Measurements from ENCODE around the gene PCYT1A.

PCYT1A gene

DNA sequence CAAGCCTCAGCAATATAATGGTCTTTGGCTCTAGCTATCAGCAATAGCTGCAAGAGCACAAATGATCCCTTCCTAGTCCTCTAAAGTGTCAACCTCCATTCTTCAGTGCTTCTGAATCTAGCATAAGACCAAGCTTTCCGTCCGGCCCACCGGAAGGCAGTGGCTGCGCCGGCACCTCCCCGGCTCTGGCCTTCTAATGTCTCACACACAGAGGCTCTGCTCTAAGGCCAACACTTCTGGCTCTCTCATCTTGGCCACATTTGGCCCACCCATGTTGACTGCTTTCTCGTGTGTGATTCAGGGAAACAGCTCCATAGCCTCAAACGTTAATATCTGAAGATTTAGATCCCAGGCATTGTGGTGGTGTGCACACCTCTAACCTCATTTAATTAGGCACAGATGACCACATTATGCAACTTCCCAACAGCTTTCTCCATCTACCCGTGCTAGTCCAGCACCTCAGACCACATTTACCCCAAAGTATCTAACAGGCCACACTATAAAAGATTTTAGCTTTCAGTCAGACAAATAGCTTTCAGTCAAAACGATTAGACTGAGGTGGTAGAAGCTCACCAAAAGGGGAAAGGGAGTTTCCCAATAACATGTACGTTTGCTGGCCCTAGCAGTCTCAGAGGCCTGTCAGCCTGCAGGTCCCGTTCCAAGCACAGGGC, 51.9 kb downstream of the PCYT1A start:
- no peak for DNase-seq

DNA sequence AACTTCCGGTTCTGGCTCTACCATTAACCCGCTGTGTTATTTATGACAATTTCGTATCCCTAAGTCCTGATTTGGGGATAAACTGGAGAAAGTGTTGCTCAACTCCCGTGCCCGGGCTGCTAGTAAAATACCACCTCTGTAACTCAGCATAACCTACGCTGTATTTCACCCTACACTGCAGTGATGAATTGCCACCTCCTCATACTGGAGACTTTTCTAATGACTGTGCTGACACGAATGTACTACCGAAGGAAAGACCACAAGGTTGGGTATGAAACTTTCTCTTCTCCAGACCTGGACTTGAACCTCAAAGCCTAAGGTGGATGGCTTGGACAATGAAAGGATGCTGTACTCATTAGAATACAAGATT, 54.7 kb downstream of the PCYT1A start:
- no peak for DNase-seq

DNA sequence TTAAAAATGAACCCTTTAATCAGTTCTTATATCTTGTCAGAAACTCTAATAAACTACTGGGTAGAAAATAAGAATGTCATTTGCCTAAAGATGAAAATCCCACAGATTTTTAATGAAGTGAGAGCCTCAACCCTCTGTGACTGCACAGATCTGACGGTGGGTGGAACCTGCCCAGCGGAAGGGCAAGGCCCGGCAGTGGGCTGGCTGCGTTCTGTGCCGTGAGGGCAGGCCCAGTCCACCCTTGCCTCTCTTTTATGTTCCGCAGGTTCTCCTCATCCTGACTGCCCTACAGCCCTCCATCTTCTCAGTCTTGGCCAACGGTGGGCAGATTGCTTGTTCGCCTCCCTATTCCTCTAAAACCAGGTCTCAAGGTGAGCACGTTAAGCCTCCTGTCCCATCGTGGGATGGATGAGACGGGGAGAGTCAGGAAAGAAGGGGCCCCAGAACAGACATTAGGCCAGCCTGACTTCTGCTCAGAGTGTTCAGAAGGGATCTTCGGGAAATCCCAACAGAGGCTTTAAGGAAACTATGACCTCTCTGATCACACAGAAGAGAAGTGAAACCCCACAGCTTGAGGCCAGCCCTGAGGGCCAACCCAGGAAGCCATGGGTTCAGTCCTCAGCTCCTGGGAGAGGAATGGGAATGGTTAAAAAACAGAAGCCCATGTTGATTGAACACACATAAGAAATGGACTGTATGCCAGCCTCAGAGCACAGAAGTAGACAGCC, 55.2 kb downstream of the PCYT1A start:
- no peak for DNase-seq

DNA sequence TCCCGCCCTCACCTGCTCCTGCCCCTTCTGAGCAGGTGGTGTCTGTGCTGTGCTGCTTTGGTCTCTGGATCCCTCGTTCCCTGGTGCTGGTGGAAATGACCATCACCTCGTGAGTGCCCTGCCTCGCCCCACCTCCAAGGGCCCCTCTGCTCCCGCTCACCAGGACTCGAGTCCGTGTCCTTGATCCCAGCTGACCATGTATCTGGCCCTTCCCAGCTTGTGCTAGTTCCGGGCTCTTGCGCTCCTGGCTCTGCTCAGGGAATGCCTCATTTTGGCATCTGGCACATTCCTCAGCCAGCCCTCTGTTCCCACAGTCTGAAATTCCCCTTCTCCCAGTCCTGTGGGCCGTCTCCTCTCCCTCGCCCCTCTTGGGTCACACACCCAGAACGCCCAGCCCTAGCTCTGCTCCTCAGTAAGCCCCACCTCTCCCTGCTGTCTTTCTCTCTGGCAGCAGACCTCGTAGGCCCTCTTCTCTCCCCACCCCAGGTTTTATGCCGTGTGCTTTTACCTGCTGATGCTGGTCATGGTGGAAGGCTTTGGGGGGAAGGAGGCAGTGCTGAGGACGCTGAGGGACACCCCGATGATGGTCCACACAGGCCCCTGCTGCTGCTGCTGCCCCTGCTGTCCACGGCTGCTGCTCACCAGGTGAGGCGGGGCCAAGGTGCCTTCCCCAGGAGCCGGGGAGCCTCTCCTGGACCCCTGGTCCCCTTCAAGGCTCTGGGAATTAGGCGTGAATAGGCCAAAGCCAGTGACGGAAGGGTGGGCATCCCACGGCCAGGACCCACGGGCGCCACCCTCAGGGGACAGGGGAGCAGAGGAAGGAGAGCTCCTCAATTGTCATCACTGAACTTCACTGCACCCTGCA, 59.7 kb downstream of the PCYT1A start:
- no peak for DNase-seq

DNA sequence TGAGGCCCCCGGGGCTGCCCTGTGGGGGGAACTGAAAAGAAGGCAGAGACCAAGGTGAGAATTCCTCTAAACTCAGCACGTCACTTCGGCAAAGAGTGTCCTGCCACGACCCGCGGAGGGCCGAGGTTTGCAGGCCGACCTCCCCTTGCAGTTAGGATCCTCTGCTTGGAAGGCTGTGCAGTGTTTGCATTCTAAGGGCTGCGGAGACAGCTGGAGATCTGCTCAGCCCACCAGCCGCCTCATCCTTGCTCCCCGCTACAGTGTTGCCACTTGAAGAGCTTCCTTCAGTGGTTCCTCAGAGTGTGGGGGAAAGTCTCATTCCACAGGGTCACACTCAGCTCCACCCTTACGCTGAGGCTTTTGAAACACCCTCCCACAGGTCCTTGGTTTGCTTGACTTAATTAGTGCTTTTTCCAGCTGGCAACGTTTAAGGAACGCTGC, 60.4 kb downstream of the PCYT1A start:
- no peak for DNase-seq

DNA sequence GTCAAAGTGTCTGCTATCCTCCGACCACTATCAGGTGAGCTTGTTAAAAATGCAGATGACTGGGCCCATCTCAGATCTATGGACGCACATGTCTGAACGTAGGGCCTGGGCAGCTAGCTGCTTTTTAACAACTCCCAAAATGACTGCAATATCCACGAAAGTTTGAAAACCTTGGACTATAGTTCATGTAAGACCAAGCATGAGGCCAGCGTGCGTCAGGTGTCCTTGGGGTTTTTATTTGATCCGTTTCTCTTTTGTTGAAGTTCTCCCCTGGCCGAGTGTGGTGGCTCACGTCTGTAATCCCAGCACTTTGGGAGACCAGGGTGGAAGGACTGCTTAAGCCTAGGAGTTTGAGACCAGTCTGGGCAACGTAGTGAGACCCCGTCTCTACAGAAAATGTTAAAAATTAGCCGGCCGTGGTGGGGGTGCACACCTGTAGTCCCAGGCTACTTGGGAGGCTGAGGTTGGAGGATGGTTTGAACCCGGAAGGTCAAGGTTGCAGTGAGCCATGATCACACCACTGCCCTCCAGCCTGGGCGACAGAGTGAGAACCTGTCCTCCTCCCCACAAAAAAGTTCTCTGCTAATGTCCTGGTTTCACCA, 61.7 kb downstream of the PCYT1A start:
- DNase-seq: no peak

DNA sequence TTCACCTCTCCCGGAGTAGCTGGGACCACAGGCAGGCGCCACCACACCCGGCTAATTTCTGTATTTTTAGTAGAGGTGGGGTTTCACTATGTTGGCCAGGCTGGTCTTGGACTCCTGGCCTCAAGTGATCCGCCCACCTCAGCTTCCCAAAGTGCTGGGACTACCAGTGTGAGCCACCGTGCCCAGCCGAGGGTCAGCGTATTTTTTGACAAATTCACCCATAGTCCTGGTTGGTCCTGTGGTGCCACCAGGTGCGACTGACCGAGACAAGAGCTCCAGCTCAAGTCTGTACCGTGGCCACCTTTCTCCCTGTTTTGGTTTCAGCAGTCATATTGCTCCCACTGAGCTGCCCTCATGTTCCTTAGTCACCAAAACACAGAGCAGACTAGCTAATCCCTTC, 62.4 kb downstream of the PCYT1A start:
- DNase-seq: no peak

DNA sequence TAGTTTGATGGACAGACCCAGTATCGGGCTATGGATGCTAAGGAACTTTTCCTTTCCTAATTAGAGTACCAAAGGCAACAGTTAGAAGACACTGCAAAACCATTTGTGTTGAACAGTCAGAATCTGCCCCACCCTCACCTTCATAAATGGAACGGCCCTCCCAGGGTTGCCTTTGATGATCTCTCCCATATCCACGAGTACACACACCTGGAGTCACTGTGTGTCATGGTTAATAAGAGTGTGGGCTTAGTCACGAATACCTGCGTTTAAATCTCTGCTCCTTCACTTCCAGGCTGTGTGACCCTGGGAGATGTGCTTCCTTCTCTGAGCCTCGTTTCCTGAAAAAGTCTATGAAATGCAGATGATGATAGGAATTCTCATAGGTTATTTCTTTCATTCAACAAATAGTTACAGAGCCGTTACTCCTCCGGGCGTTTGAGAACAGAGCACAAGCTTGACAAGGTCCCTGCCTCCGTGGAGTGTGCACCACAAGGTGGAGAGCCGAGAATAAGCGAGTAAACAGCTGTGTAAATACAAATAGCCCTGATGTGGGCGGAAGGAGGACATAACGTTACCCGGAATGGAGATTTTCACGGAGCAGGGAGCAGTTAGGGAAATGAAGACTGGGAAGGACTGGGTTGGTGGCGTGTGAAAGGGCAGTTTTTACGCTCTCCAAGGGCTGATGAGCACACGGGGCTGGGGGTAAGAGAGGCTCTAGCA, 64.5 kb downstream of the PCYT1A start:
- no peak for DNase-seq

DNA sequence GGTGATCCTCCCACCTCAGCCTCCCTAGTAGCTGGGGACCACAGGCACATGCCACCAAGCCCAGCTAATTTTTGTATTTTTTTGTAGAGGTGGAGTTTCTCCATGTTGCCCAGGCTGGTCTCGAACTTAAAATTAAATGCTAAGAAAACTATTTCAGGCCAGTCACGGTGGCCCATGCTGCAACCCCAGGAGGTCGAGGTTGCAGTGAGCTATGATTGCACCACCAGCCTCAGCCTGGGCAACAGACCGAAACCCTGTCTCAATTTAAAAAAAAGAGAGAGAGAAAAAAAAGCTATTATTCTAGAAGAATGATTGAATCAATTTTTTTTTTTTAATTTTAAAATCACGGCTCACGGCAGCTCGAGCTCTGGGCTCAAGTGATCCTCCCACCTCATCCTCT, 66.5 kb downstream of the PCYT1A start:
- DNase-seq: no peak

DNA sequence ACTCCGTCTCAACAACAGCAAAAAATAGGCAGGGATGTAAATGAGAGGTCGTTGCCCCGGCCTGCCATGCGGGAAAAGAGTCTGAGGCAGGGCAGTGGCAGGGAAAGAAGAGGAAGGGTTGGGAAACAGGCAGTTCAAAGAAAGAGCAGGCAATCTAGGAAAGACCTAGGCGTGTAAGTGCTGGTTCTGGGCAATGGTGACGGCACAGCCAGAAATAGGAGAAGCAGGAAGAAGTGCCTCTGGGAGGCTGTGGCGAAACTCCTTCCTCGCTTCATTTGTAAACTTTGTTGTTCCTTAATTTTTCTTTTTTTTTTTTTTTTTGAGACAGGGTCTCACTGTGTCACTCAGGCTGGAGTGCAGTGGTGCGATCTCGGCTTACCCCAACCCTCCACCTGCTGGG, 66.9 kb downstream of the PCYT1A start:
- no peak for DNase-seq

DNA sequence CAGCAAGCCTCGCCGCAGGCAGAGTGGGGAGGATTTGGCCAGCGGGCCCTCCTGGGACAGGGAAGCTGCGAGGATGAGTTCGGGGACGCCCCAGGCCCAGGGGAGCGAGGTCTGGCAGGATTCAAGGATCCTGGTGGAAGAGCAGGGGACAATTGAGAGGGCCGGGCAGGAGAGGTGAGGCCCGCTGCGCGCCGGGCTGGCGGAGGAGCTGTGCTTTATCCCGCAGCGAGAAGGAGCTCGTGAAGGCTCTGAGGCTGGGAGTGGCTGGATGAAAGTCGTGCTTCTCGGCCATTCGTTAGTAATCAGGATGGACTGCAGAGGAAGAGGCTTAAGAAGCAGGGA, 67.6 kb downstream of the PCYT1A start:
- DNase-seq: no peak

DNA sequence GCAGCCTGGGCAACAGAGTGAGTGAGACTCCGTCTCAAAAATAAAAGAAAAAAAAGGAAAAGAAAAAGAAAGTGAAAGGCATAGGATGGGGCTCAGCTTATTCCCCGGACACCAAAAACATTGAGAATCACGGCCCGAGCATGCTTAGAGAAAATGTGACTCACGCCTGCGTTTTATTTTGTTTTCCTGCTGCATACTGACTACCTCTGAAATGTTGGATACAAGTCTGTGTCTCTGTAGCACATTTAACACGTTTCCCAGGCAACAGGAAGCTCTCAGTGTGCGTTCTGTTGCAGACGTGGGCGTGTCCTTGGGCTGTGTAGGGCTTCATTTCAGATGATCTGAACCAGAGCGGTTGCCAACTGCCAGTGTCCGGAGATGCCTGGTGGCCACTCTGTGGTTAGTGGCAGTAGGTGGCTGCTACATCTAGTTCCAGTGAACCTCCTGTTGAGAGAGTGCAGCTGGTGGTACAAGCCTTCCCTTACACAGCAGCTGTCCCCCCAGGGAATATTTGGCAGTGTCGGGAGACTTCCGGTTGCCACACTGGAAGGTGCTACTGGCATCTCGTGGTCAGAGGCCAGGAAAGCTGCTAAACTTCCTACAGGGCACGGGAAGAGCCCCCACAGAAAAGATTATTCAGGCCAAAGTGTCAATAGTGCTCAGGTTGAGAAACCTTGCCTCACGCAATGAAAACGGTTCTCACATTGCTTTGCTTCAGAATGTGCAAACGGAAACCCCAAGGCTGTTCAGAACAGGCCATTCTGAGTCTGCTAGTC, 68.1 kb downstream of the PCYT1A start:
- peak; percentile 81 for DNase-seq

DNA sequence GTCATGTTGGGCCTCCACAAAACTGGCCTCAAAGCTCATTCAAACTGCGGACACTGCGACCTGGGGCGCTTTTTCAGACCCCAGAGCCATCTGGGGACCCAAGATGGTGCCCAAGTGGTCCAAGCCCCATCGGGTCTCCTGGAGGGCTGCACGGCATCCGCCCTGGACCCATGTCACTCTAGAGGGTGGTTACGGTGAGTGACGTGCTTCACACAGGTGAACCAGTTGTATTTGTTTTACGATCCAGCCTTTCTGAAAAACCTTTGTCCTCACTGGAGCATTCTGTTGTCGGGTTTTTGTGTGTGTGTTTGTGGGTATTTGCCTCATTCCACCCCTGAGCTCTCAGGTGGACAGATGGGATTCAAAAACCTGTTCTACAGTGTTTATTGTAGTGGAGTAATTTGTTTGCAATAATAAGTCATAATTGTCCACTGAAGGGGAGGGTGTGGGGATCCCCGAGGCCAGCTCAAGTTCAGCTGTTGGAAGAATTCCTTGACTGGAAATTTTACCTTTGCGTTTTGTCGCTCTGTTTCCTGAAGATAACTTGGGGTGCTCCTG, 69.3 kb downstream of the PCYT1A start:
- DNase-seq: no peak

DNA sequence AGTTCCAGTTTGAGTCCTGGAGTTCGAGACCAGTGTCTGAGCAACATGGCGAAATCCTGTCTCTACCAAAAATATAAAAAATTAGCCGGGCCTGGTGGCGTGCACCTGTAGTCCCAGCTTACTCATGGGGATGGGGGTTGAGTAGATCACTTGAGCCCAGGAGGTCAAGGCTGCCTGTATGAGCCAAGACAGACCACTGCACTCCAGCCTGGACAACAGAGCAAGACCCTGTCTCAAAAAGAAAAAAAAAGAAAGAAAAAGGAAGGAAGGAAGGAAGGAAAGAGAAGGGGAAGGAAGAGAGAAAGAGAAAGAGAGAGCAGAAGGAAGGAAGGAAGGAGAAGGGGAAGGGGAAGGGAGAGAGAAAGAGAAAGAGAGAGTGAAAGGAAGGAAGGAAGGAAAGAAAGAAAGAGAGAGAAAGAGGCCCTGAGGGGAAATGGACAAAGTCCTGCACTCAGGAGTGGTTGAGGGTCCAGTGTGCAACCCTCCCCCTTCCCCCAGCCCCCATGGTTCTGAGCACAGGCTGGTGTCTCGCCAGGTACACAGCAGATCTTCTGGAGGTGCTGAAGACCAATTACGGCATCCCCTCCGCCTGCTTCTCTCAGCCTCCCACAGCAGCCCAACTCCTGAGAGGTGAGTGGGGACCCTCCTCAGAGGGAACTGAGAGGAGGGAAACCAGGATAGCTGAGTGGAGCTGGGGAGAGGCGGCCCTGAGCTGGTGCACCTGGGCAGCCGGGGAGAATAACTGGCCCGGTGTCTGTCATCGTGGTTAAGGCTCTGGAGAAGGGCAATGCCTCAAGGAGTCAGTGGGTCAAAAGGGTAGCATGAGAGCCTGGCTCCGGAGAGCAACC, 70.0 kb downstream of the PCYT1A start:
- DNase-seq: no peak

DNA sequence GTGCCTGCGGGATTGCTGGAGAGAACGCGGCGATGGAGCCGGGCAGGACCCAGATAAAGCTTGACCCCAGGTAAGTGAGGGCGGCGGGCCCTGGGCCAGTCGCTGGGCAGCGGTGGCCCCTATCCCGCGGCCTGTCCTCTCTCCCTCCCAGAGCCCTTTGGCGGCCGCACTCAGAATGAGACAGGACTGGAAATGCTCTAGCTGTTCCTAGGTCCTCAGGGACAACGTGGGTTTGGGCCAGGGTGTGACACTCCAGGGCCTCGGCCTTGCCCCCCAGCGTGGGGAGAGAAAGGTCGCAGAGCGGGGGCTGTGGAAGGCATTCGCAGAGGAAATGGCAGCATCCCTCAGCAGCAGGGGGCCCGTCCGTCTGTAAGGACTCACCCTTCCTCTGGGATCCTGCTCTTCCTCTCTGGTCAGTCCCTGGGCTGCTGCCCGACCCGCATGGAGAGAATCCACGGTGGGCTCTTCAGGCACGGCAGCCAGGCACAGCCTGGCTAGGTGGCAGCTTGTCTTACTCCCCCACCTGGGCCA, 70.8 kb downstream of the PCYT1A start:
- DNase-seq: no peak

DNA sequence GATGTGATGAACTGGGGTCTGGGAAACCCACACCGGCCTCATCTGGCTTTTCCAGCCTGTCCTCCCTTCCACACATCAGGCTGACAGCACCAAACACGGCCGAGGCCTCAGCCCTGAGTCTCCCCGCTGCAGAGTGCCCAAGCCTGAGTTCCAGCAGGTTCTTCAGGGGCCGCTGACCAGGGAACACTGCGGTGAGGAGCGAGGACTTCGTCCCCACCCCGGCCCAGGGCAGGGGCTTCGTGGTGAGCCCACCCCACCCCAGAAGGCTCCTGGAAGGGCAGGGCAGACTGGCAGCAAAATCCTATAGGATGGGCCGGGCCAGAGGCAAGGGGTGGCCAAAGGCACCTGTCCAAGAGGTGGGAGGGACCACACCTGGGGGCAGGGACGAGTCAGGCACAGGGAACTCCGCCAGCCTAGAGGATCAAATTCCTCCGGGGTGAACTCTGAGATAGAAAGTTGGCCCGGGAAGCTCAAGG, 71.4 kb downstream of the PCYT1A start, which contains the start of gene SLC51A:
Gene SLC51A, plus strand, starts transcription at position 446 of the 476 bp plus-strand sequence. CDS start 179 bp downstream, outside the sequence.
- DNase-seq: no peak

DNA sequence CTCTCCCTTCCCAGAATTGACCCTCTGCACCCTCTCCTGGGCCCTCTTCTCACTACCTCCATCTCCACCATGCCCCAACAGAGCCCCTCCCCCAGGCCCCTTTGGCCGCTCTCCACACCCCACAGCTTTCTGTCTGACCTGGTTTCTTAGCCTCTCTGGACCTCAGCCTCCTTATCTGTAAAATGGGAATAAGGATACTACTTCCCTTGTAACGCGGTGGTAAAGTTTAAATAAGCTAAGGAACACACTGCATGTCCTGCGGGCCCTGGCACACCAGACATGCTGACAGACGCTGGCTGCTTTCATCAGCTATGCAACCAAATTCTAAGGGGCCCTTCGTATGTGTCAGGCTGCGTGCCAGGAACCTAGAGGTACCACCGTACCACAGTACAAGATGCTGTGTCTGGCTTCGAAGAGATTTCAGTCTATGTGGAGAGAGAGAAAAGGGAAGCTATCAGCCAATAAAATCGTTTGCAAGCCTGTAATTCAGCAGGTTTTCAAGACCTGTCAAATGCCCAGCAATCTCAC, 72.0 kb downstream of the PCYT1A start:
- DNase-seq: no peak

DNA sequence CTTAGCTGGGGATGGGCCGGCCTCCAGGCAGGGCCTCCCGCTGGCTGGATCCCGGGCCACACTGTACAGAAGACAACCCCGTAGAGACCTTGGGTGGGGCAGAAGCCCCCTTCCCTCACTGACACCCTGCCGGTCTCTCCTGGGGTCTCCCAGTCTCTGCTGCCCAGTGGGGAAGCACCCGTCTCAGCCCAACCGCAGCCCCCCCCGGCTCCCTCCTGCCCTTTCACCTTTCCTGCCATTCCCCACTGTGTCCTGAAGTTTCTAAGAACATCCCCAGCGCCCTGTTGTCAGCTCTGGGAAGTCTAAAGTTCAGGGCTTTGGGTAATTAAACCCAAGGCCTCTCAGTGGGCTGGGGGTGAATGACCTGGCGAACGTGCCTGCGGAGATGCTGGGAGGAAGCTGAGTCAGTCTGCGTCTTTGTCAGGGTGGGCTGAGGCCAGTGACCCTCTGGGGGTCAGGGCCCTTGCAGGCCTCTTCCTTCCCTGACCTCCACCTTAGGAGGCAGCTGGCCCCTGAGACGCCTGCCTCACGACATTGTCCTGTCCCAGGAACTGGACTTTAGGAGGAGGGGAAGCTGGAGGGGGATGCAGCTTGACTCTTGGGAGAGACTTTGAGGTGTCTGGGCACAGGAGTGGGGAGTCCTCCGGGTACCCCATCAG, 72.6 kb downstream of the PCYT1A start:
- no peak for DNase-seq
